Amniotic stem cell (primary cell): ENCODE data around the gene ANO10.
"Not testable (repeated sequence)": the region's sequence is repeated elsewhere in the genome, so short reads cannot be mapped to it uniquely, and the experiment has no call there.

Source experiments
- DNase-seq: peaks from one replicate; lab custom pipeline; 2025; lab: John Stamatoyannopoulos, UW

ANO10 gene

DNA sequence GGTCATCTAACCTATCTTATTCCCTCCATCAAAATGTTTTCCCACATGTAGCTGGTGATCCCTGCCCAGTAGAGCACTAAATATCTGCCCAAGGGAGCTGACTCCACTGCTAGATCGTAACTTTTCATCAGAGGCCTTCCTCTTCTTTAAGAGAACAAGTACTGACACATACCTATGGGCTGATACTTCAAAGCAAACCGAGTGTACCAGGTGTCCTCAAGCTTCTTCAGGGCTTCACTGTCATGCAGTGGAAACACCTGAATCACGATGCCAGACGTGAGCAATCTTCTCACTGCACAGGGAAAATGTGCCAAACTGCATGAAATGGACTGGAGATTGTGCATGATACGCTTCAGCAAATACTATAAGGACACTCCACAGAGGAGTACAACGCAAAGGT is 41.6 kb downstream of the ANO10 start:
- no peak for DNase-seq

- no peak for DNase-seq
Measured at GRCh38 chr3:43573576-43573975, 48.2 kb downstream of the ANO10 start.

GRCh38 chr3:43565661-43566341 is 56.0 kb downstream of the ANO10 start:
- DNase-seq = not testable (repeated sequence)

DNA sequence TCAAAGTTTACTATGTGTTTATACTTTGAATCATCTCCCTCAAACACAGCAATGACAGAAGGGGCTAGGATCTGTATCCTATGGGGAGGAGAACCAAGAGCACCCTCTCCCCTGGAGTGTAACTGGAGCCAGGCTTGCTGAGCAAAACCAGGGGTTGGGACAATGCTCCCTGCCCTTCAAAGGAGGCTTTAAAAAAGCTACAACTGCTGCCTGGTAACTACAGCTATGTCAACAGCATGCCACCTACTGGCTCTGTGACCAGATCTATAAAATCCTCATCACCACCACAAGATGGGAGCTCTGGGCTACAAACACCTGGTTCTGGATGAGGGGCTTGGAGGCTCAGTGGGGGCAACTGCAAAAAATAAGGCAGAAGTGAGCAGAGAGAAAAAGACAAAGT is 61.9 kb downstream of the ANO10 start:
- DNase-seq = no peak

GRCh38 chr3:43558171-43558570 is 63.6 kb downstream of the ANO10 start:
- DNase-seq = no peak

DNA sequence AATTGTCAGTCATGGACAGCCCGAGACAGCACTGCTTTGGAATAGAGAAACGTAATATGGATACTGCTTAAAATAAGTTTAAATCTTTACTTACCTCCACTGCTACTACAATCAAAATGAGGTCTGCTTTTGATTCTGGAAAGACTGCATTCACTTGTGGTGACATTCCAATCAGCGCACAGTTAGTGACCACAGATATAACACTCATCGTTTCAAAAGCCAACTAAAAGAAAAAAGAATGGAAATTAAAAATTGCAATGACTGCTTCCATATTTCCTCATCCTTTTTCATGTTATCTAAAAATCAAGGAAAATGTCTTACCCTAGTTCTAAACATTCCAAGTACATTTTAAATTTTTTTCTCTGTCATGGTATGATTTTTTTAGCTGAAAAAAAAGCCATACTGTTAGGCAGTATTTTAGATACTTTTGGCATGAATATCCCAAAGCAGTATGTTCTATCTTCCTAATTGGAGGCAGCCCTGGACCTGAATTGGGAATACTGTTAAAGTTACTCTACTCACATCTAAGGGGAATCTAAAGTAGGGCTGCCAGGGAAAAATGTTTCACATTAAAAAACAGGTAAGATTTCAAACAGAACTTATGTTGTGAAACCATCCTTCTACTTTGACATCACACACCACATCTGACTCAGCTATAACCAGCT is 72.1 kb downstream of the ANO10 start:
- DNase-seq = no peak

DNA sequence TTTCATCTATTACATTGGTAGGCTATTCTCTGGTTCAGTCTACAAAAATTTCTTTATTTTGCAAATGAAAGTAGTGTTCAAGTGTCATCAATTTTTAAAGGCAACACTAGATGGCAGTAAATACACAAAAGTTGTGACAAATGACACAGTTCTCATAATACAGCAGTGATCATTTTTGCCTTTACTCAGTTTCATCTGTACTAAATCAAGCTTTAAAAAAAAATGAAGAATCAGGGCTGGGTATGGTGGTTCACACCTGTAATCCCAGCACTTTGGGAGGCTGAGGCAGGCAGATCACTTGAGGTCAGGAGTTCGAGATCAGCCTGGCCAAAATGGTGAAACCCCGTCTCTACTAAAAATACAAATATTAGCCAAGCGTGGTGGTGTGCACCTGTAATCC is 77.5 kb downstream of the ANO10 start:
- DNase-seq = not testable (repeated sequence)

- no peak for DNase-seq
Measured at GRCh38 chr3:43542328-43543043, 79.3 kb downstream of the ANO10 start.

GRCh38 chr3:43540624-43541023 is 81.2 kb downstream of the ANO10 start:
- DNase-seq = no peak

- DNase-seq = no peak
Measured at GRCh38 chr3:43539321-43539720, 82.5 kb downstream of the ANO10 start.

- DNase-seq = no peak
Measured at GRCh38 chr3:43537225-43537624, 84.6 kb downstream of the ANO10 start.

GRCh38 chr3:43534675-43535074 is 87.1 kb downstream of the ANO10 start:
- DNase-seq = no peak

- DNase-seq = no peak
Measured at GRCh38 chr3:43533009-43533408, 88.8 kb downstream of the ANO10 start.

DNA sequence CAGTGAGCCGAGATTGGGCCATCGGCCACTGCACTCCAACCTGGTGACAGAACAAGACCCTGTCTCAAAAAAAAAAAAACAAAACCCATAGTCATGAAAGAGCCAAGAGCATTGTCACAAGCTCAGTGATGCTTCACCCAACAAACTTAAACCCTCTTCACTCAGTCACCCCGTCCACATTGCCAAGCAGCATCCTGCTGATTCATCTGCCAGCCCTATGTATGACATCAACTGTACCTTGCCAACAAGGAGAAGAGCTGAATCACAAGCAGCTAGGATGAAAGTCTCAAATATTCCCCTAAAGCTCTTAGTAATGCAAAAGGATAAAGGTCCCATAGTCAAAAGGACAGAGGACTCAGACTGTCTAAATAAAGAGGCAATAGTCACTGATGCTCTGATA is 90.0 kb downstream of the ANO10 start:
- peak; percentile 45 for DNase-seq

DNA sequence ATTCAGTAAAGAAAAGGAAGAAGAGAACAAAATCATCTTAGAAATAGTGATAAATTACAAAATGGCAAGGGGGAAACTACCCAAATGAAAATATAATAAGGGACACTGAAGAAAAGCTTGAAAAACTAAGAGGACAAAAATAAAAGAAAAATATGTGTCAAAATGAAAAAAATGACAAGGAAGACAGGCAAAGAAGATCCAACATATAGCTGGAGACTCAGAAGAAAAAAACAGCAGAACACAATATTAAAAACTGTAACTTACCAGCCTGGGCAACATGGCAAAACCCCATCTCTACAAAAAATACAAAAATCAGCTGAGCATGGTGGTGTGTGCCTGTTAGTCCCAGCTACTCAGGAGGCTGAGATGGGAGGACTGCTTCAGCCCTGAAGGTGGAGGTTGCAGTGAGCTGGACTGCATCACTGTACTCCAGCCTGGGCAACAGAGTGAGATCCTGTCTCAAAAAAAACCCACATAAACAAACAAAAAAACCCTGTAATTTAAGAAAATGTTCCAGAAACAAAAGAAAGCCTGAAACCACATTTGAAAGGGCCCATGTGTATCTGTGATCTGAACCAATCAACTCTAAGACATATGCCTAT is 93.2 kb downstream of the ANO10 start:
- no peak for DNase-seq

DNA sequence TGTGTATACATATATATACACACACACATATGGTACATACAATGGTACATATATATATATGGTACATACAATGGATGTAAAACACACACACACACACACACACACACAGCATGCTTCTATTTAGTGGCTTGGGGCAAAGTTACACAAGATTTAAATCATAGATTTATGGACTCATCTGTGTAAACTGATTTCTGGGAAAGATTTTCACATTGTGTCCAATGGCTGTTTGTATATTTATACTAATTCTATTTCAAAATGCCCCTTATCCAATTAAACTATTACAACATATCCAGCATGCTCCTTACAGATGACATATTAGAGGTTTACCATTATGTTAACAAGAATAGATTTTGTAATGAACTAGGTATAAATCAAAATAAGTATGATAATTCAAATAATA is 94.9 kb downstream of the ANO10 start:
- DNase-seq = no peak

DNA sequence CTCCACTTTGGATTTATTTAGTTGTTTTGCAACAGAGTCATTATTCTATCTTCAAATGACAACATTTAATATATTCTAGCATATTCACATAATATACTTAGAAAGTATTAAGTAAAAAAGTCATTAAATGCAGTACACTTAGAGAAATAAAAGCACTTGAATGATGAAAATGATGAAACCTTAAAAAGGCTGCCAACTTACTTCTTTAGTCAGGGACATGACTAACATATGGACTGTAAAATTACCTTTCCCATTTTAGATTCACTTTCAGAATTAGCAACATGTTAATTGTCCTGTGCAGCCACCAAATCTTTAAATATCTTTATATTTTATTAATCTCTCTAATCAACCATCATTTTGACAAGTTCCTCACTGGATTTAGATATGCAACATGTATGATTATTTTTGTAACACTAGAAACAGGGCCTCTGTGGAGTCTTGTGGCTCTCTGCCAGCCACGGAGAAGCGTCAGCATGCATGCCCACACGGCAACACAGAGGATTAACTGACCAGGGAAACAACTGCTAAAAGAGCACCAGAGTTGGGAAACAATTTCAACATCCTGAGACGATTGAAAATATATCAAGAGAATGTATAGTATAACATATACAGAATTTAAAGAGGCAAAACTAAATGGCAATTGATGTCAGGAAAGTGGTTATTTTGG is 95.7 kb downstream of the ANO10 start:
- no peak for DNase-seq

DNA sequence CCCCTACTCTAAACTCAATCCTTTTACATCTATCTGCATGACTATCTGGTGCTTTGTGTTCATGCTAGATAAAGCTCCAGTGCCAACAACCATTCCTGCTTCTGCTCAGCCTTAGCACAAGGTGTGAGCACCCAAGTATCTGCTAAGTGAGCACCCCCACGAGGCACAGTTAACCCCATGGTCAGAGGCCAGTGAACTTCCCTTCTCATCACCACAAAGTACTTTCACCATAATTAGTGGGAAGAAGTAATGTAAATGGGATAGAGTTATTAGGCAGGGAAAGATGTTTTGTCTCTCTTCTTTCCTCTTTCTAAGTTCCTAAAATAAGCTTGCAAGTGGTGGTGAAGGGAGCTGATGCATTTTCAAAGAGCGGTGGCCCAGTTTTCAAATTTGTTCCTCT is 96.4 kb downstream of the ANO10 start:
- no peak for DNase-seq

DNA sequence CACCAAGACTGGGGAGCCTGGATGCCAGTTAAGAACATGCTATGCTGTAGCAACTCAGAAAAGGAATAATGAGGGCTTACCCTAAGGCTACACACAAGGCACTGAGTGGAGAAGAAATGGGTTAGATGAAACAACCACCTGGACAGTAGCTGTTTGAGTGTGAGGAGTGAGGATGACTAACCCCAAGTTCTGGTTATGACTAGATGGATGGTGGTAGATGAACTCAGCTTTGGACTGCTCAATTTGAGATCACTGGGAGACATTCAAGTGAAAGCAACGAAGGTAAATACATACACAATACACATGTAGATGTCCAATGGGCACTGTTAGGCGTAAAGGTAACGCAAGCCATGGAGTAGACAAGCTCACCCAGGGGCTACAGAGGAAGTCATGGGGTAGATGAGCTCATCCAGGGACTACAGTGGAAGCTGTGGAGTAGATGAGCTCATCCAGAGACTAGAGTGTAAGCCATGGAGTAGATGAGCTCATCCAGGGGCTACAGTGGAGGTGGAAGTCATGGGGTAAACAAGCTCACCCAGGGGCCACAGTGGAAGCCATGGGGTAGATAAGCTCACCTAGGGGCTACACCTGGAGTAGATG is 98.3 kb downstream of the ANO10 start:
- DNase-seq = no peak

DNA sequence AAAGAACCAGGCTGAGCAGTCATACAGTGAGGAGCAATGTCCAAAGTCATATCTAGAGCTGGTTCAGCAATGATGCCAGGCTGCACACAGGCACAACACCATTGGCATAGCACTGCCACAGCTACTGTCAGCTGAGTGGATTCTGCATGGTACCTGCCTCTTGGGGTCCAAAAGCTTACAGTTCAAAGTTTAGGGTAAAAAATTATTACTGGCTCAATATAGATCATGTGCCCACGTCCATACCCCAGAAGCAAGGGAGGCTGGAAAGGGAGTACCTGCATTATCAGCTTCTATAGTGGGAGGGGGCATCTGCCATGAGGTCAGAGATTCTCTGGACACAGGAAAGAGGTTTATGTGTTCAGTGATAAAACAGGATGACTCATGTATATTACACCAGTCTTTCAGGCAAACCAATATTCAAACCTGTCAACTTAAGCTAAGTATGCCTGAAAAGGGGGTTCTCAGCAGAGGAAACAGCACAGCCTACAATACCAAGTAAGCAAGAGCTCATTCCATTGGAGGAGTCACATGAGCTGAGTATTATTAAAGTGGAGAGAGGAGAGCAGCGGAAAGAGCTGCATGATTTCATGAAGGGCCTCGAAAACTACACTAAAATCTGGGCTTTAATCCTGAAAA is 99.0 kb downstream of the ANO10 start:
- no peak for DNase-seq

GRCh38 chr3:43521941-43522340 is 99.9 kb downstream of the ANO10 start:
- DNase-seq = no peak
